Anterior cingulate cortex (tissue), 58 donors: ENCODE results near the gene ATP6V1B1.

Experiments used
- DNase-seq, 58 donors: peaks; one replicate each; lab custom pipeline; 2025; lab: John Stamatoyannopoulos, UW

Gene ATP6V1B1

GRCh38 chr2:70935468-70936164 is at the start of gene ATP6V1B1:
ATP6V1B1 (plus strand) TSS chr2:70935900; CDS start chr2:70935955, 55 bp downstream.
- no peak for DNase-seq

DNA sequence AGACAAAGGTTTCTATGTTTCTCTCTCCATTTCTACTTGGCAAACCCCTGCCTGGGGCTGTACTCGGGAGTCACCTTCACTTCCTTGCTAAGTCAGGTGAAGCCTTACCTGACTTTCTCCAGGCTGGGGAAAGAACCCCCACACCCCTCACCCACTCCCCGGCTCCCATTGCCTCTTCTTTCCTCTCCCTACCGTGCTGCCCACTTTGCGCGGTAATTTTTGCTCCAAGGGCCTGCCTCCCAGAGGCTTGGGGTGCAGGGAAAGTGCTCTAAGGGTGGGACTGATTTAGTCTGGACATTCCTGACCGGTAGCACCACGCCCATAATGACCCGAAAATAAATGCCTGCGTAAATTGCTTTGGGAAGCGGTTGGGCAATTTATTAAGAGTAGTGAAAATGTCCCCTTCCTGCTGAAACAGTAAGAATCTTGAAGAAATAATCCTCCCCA is 49.1 kb upstream of the ATP6V1B1 start:
- no peak for DNase-seq

GRCh38 chr2:70887208-70887549 is 48.5 kb upstream of the ATP6V1B1 start:
- DNase-seq, result no peak

DNA sequence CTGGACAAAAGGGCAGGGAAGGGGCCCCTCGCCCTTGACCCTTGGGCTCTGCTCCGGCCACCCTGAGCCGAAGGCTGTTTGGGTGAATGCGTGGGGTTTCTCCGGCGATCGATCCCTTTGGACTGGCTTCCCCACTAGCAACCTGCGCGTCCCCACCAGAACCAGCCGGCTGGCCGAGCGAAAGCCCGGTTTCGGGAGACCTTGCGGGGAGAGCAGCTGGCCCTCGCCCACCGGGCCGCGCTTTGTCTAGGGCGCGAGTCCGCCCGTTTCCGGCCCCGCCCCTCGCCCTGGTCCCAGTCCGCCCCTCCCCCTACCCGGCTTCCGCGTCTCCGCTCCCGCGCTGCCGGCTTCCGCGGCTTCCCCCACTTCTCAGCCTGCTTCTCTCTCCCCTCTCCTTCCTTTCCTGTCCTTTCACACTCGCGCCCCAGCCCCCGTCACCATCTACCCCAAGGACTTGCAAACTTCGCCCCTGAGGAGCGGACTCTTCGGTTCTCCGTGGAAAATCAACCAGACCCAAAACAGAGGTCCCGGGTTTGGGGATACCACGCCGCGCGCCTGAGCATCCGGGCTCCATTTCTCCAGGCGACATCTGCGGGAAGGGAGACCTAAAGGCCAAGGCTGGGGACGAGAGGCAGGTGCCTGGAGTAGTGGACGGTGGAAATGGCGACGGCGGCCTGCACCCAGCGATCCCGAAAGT is 48.0 kb upstream of the ATP6V1B1 start:
- DNase-seq, result no peak

DNA sequence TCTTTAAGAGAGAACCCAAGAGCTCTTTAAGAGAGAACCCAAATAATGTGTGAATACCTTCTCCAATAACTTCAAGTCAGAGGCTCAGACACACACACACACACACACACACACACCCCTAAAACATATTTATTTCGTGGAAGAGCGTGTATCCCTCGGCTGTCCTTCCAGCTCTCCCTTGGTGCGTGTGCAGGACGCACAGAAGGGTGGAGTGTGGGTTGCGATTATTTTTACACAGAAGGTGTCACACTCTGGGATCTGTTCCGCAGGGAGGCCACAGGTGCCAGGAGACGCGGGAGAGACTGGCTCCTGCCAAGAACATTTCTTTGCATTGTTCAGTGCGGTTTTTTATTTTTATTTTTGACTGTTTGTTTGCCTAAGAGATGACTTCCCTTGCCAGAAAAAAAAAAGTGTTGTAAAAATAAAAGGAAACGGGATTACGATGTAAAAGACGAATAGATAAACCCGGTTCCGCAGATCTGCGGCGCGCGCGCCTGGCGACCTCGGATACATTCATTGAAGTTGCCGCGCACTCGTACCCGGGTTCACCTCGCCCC is 47.3 kb upstream of the ATP6V1B1 start:
- no peak for DNase-seq

- no peak for DNase-seq
These were observed 46.6 kb upstream of the ATP6V1B1 start for GRCh38 chr2:70888923-70889715.

DNA sequence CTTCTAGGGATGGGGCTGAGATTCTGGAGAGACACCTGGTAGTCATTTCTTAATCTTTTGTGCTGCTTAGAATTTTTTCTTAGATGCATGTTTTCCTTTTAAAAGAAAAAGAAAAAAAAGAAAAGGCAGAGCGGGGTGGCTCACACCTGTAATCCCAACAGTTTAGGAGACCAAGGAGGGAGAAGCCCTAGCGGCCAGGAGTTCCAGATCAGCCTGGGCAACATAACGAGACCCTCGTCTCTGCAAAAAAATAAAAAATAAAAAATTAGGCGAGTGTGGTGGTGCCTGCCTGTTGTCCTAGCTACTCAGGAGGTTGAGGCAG is 46.0 kb upstream of the ATP6V1B1 start:
- DNase-seq, result no peak

GRCh38 chr2:70890469-70891065 is 45.1 kb upstream of the ATP6V1B1 start:
- DNase-seq, result no peak

GRCh38 chr2:70891572-70892357 is 43.9 kb upstream of the ATP6V1B1 start:
- DNase-seq, result no peak

- DNase-seq, result no peak
These were observed 43.0 kb upstream of the ATP6V1B1 start for GRCh38 chr2:70892750-70893149.

GRCh38 chr2:70893186-70893585 is 42.5 kb upstream of the ATP6V1B1 start:
- DNase-seq, result no peak

GRCh38 chr2:70894765-70895164 is 40.9 kb upstream of the ATP6V1B1 start:
- no peak for DNase-seq

- no peak for DNase-seq
These were observed 40.5 kb upstream of the ATP6V1B1 start for GRCh38 chr2:70895249-70895648.

- no peak for DNase-seq
These were observed 39.5 kb upstream of the ATP6V1B1 start for GRCh38 chr2:70895998-70896764.

DNA sequence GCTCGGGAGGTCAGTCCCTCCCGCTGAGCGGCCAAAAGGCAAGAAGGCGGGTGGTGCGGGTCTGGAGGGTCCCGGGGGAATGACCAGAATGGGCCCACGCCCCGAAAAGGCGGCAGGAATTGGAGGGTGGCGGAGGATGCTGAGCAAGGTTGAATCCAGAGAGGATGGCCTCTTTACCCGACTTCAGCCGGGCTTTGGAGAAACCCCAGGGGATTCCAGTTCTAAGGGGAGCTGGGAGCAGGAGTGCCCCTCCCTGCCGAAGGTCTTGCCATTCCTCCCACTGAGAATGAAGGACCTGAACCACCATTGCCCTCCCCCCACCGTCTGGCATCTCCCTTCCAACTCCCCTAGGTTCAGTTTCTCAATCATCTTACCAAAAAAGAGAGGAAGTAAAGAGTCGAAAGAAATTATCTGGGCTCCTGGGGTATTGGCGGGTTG is 38.9 kb upstream of the ATP6V1B1 start:
- DNase-seq, result no peak

DNA sequence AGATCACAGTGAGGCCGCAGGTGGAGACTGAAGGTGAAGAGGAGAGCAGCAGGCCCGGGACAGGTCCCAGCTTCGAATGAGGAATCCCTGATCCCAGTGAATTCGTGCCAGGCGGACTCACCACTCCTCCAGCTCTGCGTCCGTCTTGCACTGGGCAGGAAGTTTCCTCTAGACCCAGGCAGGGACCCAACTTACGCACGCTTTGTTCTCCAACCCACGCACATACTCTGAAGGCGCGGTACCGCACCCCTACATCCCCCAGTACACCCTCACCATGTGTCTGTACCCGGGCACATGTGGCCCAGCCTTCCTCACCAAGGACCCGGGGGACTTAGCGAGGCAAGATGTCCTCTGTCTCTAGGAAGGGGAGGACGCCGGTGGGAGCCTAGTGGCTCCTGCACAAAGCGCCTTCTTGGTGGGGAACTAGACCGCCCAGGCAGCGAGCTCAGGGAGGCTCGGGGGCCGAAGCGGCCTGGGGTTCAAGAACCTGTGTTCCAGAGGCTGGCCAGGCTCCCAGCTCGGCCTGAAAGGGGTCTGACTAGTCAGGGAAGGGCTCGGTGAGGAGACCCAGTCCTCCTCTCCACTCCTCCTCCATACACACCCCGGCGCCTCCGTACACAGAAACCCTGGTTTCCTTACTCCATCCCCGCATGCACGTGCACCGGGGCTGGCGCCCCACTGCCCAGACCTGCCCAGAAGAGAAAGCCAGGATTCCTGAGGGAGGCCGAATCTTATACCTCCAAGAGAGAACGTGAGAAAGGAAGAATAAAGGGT is 38.3 kb upstream of the ATP6V1B1 start:
- DNase-seq, result no peak

DNA sequence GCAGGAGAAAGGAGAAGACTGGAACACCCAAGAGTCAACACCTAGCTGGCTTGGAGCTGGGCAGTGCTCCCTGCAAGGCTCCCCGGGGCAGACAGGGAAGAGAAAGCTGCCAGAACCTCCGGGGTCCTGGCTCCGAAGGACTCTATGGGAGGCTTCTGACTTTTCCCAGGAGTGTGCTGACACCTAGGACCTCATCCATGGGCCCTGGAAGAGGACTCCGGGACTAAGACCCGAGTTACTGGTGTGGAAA is 37.8 kb upstream of the ATP6V1B1 start:
- DNase-seq, result no peak

- no peak for DNase-seq
These were observed 37.1 kb upstream of the ATP6V1B1 start for GRCh38 chr2:70898363-70899240.
